Fibroblast of mammary gland (primary cell): ENCODE measurements around the gene LDAH.

Experiments used
- DNase-seq: peaks from one replicate; pipeline ENCODE4 v3.0.0-alpha.2; 2010; ENCODE audit warnings: low read depth
- H3K4me3 ChIP-seq: 2 replicates; pipeline ENCODE4 v1.5.1; 2011; ENCODE audit warnings: low read depth, mild to moderate bottlenecking, low read length, moderate library complexity; ENCODE audit not compliant: control insufficient read depth
- TF ChIP-seq, protein P1 (sequence below): conservative IDR thresholded peaks from 2 replicates; pipeline ENCODE4 v1.5.1; 2011; ENCODE audit warnings: low read depth, low read length, inconsistent platforms; ENCODE audit not compliant: control insufficient read depth, insufficient read depth

The LDAH gene

DNA sequence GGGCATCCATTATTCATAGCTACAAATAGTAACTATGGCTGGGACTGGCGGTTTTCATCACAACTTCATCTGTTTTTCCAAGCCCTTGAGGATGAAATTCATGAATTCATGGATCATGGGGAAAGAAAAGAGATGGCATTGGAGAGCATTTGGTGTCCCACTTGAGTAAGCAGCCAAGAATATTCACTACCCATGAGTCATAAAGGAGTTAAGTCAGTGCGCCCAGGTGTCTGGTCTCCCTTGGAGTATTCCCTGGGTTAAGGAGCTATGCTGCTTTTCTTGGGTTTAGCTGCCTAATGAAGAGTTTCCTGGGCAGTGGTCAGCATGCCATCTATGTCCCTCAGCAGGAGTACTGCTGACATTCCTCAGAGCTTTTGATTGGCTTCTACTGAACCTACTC lies 21.3 kb upstream of the LDAH start:
- DNase-seq, result no peak
- TF ChIP-seq, protein P1, sequence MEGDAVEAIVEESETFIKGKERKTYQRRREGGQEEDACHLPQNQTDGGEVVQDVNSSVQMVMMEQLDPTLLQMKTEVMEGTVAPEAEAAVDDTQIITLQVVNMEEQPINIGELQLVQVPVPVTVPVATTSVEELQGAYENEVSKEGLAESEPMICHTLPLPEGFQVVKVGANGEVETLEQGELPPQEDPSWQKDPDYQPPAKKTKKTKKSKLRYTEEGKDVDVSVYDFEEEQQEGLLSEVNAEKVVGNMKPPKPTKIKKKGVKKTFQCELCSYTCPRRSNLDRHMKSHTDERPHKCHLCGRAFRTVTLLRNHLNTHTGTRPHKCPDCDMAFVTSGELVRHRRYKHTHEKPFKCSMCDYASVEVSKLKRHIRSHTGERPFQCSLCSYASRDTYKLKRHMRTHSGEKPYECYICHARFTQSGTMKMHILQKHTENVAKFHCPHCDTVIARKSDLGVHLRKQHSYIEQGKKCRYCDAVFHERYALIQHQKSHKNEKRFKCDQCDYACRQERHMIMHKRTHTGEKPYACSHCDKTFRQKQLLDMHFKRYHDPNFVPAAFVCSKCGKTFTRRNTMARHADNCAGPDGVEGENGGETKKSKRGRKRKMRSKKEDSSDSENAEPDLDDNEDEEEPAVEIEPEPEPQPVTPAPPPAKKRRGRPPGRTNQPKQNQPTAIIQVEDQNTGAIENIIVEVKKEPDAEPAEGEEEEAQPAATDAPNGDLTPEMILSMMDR, result no peak
- no peak overlapping the region for H3K4me3 ChIP-seq

DNA sequence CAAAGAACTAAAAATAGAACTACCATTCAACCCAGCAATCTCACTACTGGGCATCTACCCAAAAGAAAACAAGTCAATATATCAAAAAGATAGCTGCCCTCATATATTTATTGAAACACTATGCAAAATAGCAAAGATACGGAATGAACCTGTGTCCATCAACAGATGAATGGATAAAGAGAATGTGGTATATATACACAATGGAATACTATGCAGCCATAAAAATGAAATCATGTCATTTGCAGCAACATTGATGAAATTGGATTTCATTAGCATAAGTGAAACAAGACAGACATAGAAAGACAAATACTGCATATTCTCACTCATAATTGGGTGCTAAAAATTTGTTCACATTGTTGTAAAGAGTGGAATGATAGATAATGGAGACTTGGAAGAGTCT lies 16.2 kb upstream of the LDAH start:
- no peak for DNase-seq
- TF ChIP-seq, protein P1, result no peak
- H3K4me3 ChIP-seq, result no peak overlapping the region

GRCh38 chr2:20838016-20838415 lies 15.1 kb upstream of the LDAH start:
- DNase-seq, result no peak
- H3K4me3 ChIP-seq, result no peak overlapping the region
- TF ChIP-seq, protein P1, result no peak

- no peak overlapping the region for H3K4me3 ChIP-seq
- TF ChIP-seq, protein P1, result no peak
- DNase-seq, result no peak
Observed at GRCh38 chr2:20836521-20836920, 13.6 kb upstream of the LDAH start.

DNA sequence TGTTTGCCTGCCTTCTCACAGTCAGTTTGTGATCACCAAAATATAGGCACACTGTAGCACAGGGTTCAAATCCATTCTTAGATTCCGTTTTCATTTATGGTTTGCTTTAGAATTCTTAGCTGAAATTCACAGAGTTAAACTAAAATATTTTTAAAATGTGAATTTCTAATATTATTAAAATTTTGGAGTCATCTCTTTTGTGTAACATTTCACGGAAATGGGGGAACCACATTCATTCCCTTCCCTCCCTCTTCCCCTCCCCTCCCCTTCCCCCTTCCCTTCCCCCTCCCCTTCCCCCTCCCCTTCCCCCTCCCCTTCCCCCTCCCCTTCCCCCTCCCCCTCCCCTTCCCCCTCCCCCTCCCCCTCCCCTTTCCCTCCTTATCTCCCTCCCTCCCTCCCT lies 11.4 kb upstream of the LDAH start:
- TF ChIP-seq, protein P1, result no peak
- no peak for DNase-seq
- H3K4me3 ChIP-seq, result no peak overlapping the region

DNA sequence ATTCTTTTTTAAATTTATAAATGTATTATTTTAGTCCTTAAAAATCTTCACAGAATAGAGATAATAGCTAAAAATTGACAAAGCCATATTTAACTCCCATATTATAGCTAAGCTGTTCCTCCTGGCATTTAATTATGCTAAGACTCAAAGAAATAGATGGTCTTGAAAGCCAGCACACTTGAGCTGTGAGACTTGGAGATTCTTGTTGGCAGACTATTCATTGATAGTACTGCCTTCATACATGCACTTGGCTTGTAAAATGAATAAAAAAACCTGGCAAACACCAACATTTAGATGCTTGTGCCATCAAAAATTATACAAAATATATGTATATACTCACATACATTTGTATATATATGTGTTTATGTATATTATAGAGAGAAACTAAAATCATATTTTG lies 9.7 kb upstream of the LDAH start:
- no peak overlapping the region for H3K4me3 ChIP-seq
- DNase-seq, result no peak
- TF ChIP-seq, protein P1, result no peak

GRCh38 chr2:20829861-20830260 lies 7.0 kb upstream of the LDAH start:
- no peak overlapping the region for H3K4me3 ChIP-seq
- TF ChIP-seq, protein P1, result no peak
- no peak for DNase-seq
